VCaP (cell line): ENCODE results near the gene PSENEN.
"Not testable (repeated sequence)": the region's sequence is repeated elsewhere in the genome, so short reads cannot be mapped to it uniquely, and the experiment has no call there.

Source experiments
- H3K27ac ChIP-seq: fragments of 450-650 bp; 2 replicates; pipeline ENCODE4 v1.5.1; 2017
- CTCF ChIP-seq: fragments of 450-650 bp; conservative IDR thresholded peaks from 2 replicates; pipeline ENCODE4 v1.5.1; 2017; ENCODE audit warnings: mild to moderate bottlenecking, moderate library complexity

PSENEN gene

GRCh38 chr19:35720648-35721047 lies 24.8 kb upstream of the PSENEN start:
- TF ChIP-seq CTCF, result no peak
- no peak overlapping the region for H3K27ac ChIP-seq

DNA sequence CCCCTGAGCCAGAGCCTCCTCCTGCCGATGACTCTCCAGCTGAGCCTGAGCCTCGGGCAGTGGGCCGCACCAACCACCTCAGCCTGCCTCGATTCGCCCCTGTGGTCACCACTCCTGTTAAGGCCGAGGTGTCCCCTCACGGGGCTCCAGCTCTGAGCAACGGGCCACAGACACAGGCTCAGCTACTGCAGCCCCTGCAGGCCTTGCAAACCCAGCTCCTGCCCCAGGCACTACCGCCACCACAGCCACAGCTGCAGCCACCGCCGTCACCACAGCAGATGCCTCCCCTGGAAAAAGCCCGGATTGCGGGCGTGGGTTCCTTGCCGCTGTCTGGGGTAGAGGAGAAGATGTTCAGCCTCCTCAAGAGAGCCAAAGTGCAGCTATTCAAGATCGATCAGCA lies 24.1 kb upstream of the PSENEN start:
- TF ChIP-seq CTCF, result no peak
- H3K27ac ChIP-seq, result peak overlapping the region; percentile 14; the same call in 1 of the 2 replicates

DNA sequence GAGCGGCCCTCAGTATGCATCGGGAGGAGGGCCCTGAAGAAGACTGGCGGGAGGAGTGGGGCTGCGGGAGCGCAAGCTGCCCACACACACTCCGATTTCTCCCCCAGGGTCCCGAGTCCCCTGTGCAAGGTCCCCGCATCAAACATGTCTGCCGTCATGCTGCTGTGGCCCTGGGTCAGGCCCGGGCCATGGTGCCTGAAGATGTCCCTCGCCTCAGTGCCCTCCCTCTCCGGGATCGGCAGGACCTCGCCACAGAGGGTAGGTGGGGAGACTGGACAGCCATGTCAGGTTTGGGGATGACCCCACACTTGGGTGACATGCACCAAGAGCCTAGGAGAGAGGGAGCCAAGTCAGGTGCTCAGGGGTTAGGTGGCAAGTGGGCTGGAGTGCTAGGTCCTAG lies 23.0 kb upstream of the PSENEN start:
- H3K27ac ChIP-seq, result no peak overlapping the region
- no peak for TF ChIP-seq CTCF

- H3K27ac ChIP-seq, result no peak overlapping the region
- no peak for TF ChIP-seq CTCF
Observed at GRCh38 chr19:35722897-35723296, 22.6 kb upstream of the PSENEN start.

- no peak for TF ChIP-seq CTCF
Observed at GRCh38 chr19:35723671-35724070, 21.8 kb upstream of the PSENEN start.

GRCh38 chr19:35724132-35724531 lies 21.3 kb upstream of the PSENEN start:
- H3K27ac ChIP-seq, result not testable (repeated sequence)

More at GRCh38 chr19:35723671-35724070, 21.8 kb upstream of the PSENEN start:
- H3K27ac ChIP-seq, result no peak overlapping the region

GRCh38 chr19:35724560-35724959 lies 20.9 kb upstream of the PSENEN start:
- TF ChIP-seq CTCF, result no peak
- no peak overlapping the region for H3K27ac ChIP-seq

DNA sequence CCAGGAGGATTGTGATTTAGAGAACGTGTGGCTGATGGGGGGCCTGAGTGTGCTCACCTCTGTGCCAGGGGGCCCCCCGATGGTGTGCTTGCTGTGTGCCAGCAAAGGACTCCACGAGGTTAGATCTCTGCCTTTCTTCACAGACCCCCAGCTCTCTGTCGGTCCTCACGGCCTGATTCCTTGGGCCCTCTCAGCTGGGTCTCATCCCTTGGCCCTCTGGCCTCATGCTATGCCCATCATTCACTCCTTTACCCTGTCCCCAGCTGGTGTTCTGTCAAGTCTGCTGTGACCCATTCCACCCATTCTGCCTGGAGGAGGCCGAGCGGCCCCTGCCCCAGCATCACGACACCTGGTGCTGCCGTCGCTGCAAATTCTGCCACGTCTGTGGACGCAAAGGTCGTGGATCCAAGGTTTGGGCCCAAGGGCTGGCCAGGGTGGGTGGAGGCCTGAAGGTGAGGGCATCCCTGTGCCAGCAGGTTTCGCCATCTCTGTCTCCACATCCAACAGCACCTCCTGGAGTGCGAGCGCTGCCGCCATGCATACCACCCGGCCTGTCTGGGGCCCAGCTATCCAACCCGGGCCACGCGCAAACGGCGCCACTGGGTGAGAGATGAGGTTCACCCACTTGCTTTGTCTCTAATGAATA lies 20.1 kb upstream of the PSENEN start:
- TF ChIP-seq CTCF, result no peak
- H3K27ac ChIP-seq, result no peak overlapping the region
